H1 (cell line): ENCODE results near the gene TNS3. TPM values are rescaled to one million over a fixed set of nuclear protein-coding genes. Genes with fewer than 3 reads are reported as not detected.

ENCODE experiments used
- CTCF ChIA-PET: fragments of 300-600 bp; sonication (Branson Sonifier 250); formaldehyde crosslinking; loops from one replicate; lab custom pipeline; 2021; ENCODE audit not compliant: partially characterized antibody; lab: Charles Lee
- POLR2A ChIA-PET: fragments of 300-600 bp; sonication (Branson Sonifier 250); formaldehyde crosslinking; loops from one replicate; lab custom pipeline; 2021; ENCODE audit warnings: inconsistent platforms; ENCODE audit not compliant: partially characterized antibody; lab: Charles Lee
- DNase-seq, 2 experiments: peaks; one replicate each; pipeline versions ENCODE4 v3.0.0 to v3.0.0-alpha.2; 2010 to 2022; ENCODE audit warnings: low spot score in 2 of 2, low read depth in 1 of 2, mixed read lengths in 1 of 2
- FAIRE-seq: peaks from 2 replicates; lab custom pipeline; 2011; peaks lifted over from hg19 to GRCh38; lab: Jason Lieb, UNC
- H2AFZ ChIP-seq: 2 replicates; pipeline ENCODE4 v1.8.1; 2012; ENCODE audit warnings: low read length, inconsistent platforms
- H2AK5ac ChIP-seq: 2 replicates; pipeline ENCODE4 v1.6.1; 2013; ENCODE audit warnings: low read depth, low read length
- H2BK120ac ChIP-seq: replicated peaks from 2 replicates; pipeline ENCODE3; 2013; ENCODE audit warnings: low read depth, low read length, inconsistent platforms
- H2BK12ac ChIP-seq: 2 replicates; pipeline ENCODE4 v1.6.1; 2013; ENCODE audit warnings: low read depth, low read length
- H2BK15ac ChIP-seq: 2 replicates; pipeline ENCODE4 v1.6.1; 2013; ENCODE audit warnings: low read length
- H2BK20ac ChIP-seq: 2 replicates; pipeline ENCODE4 v1.6.1; 2013; ENCODE audit warnings: low read length
- H2BK5ac ChIP-seq: 2 replicates; pipeline ENCODE4 v1.6.1; 2013; ENCODE audit warnings: low read depth, low read length
- H3K14ac ChIP-seq: 2 replicates; pipeline ENCODE4 v1.6.1; 2013; ENCODE audit warnings: inconsistent platforms; ENCODE audit not compliant: insufficient read length
- H3K18ac ChIP-seq: 2 replicates; pipeline ENCODE4 v1.6.1; 2013; ENCODE audit warnings: low read length; ENCODE audit errors: extremely low read depth
- H3K23ac ChIP-seq: 2 replicates; pipeline ENCODE4 v1.6.1; 2013; ENCODE audit warnings: inconsistent platforms; ENCODE audit not compliant: insufficient read length
- H3K23me2 ChIP-seq: 2 replicates; pipeline ENCODE4 v1.6.1; 2013; ENCODE audit warnings: low read depth, low read length
- H3K27ac ChIP-seq: 2 replicates; pipeline ENCODE4 v1.6.1; 2011; ENCODE audit warnings: low read depth, low read length, inconsistent platforms
- H3K27me3 ChIP-seq, 4 experiments: replicated peaks in 1 of 4; 1 replicate in 1 of 4; 2 replicates in 3 of 4; pipeline versions ENCODE4 v1.6.1 to v1.8.1; 2011 to 2013; ENCODE audit warnings: low read length in 3 of 4, mild to moderate bottlenecking in 3 of 4, inconsistent platforms in 2 of 4, mixed read lengths in 2 of 4, moderate library complexity in 1 of 4; ENCODE audit not compliant: control insufficient read depth in 3 of 4, insufficient read depth in 3 of 4; ENCODE audit errors: extremely low read depth in 1 of 4
- H3K36me3 ChIP-seq, 4 experiments: 2 replicates each; pipeline versions ENCODE4 v1.6.1 to v1.8.1; 2011 to 2013; ENCODE audit warnings: mild to moderate bottlenecking in 4 of 4, low read length in 3 of 4, moderate library complexity in 2 of 4, control low read depth in 1 of 4, inconsistent platforms in 1 of 4; ENCODE audit not compliant: insufficient read depth in 4 of 4, control insufficient read depth in 2 of 4
- H3K4ac ChIP-seq: replicated peaks from 2 replicates; pipeline ENCODE3; 2013; ENCODE audit warnings: low read length, low read depth, mixed read lengths, inconsistent platforms; ENCODE audit not compliant: insufficient read length
- H3K4me1 ChIP-seq, 4 experiments: replicated peaks in 1 of 4; 1 replicate in 1 of 4; 2 replicates in 3 of 4; pipeline versions ENCODE4 v1.6.1 to v1.8.1; 2011 to 2013; ENCODE audit warnings: low read length in 3 of 4, inconsistent platforms in 2 of 4, mixed read lengths in 1 of 4; ENCODE audit not compliant: insufficient read depth in 4 of 4, control insufficient read depth in 3 of 4
- H3K4me2 ChIP-seq, 2 experiments: 2 replicates each; pipeline versions ENCODE4 v1.6.1 to v1.8.1; 2011 to 2013; ENCODE audit warnings: low read depth in 2 of 2, low read length in 2 of 2, control low read depth in 1 of 2, inconsistent platforms in 1 of 2, mild to moderate bottlenecking in 1 of 2; ENCODE audit not compliant: insufficient read depth in 1 of 2
- H3K4me3 ChIP-seq, 4 experiments: fragments of 200-600, 300-600 bp in 1 of 4; sonication (generic), shearing (Covaris generic), sonication (Bioruptor Twin) in 1 of 4; 2 replicates each; pipeline versions ENCODE4 v1.5.1 to v1.8.1; 2011 to 2016; ENCODE audit warnings: low read length in 4 of 4, low read depth in 3 of 4, control low read depth in 2 of 4, inconsistent platforms in 2 of 4, mild to moderate bottlenecking in 2 of 4, mixed read lengths in 1 of 4, moderate library complexity in 1 of 4; ENCODE audit not compliant: insufficient read depth in 2 of 4; ENCODE audit errors: extremely low read depth in 1 of 4
- H3K56ac ChIP-seq: replicated peaks from 2 replicates; pipeline ENCODE3; 2013; ENCODE audit warnings: low read depth, mild to moderate bottlenecking, mixed read lengths, low read length, inconsistent platforms; ENCODE audit not compliant: insufficient read length
- H3K79me1 ChIP-seq: 2 replicates; pipeline ENCODE4 v1.6.1; 2013; ENCODE audit warnings: low read depth, low read length, control low read depth
- H3K79me2 ChIP-seq, 2 experiments: 2 replicates each; pipeline versions ENCODE4 v1.6.1 to v1.8.1; 2012 to 2013; ENCODE audit warnings: low read length in 2 of 2, mild to moderate bottlenecking in 2 of 2, inconsistent platforms in 1 of 2; ENCODE audit not compliant: insufficient read depth in 2 of 2, control insufficient read depth in 1 of 2
- H3K9ac ChIP-seq, 4 experiments: replicated peaks in 1 of 4; 1 replicate in 1 of 4; 2 replicates in 3 of 4; pipeline versions ENCODE4 v1.6.1 to v1.8.1; 2011 to 2013; ENCODE audit warnings: low read depth in 3 of 4, low read length in 3 of 4, control low read depth in 2 of 4, mild to moderate bottlenecking in 2 of 4, moderate library complexity in 2 of 4, inconsistent platforms in 1 of 4; ENCODE audit errors: extremely low read depth in 1 of 4
- H3K9me3 ChIP-seq, 2 experiments: 2 replicates each; pipeline versions ENCODE4 v1.6.1 to v1.8.1; 2012 to 2013; ENCODE audit warnings: mild to moderate bottlenecking in 2 of 2, moderate library complexity in 2 of 2, control low read depth in 1 of 2, inconsistent platforms in 1 of 2, low read depth in 1 of 2, low read length in 1 of 2, mixed read lengths in 1 of 2; ENCODE audit not compliant: insufficient read depth in 2 of 2
- H4K20me1 ChIP-seq, 2 experiments: replicated peaks in 1 of 2; 2 replicates each; pipeline versions ENCODE3 to v1.8.1; 2011 to 2013; ENCODE audit warnings: inconsistent platforms in 2 of 2, low read length in 2 of 2, mild to moderate bottlenecking in 1 of 2; ENCODE audit not compliant: insufficient read depth in 2 of 2, control insufficient read depth in 1 of 2
- H4K5ac ChIP-seq: 2 replicates; pipeline ENCODE4 v1.6.1; 2013; ENCODE audit warnings: low read length, low read depth, mixed read lengths, inconsistent platforms; ENCODE audit not compliant: insufficient read length
- H4K8ac ChIP-seq: 2 replicates; pipeline ENCODE4 v1.8.0; 2013; ENCODE audit warnings: mild to moderate bottlenecking, moderate library complexity, low read length, inconsistent platforms; ENCODE audit not compliant: insufficient read depth; ENCODE audit errors: extremely low read depth
- H4K91ac ChIP-seq: replicated peaks from 2 replicates; pipeline ENCODE3; 2013; ENCODE audit warnings: low read length, mixed read lengths, inconsistent platforms; ENCODE audit not compliant: insufficient read length
- CHD1 ChIP-seq: IDR thresholded peaks from 2 replicates; pipeline ENCODE4 v1.6.1; 2012; ENCODE audit warnings: low read depth, low read length, improper control_type of control experiment
- CTCF ChIP-seq, 3 experiments: IDR thresholded peaks; 1 replicate in 2 of 3; 2 replicates in 1 of 3; pipeline versions ENCODE4 v1.5.1 to v1.6.1; 2011; ENCODE audit warnings: low read length in 3 of 3, mild to moderate bottlenecking in 3 of 3, inconsistent platforms in 2 of 3, low read depth in 1 of 3, moderate library complexity in 1 of 3; ENCODE audit not compliant: insufficient read depth in 1 of 3; ENCODE audit errors: control extremely low read depth in 1 of 3
- RAD21 ChIP-seq, 2 experiments: IDR thresholded peaks in 1 of 2; conservative IDR thresholded peaks in 1 of 2; 2 replicates each; pipeline ENCODE4 v1.6.1; 2011; ENCODE audit warnings: low read depth in 2 of 2, low read length in 2 of 2, improper control_type of control experiment in 1 of 2, inconsistent platforms in 1 of 2, mild to moderate bottlenecking in 1 of 2, moderate library complexity in 1 of 2
- YY1 ChIP-seq: IDR thresholded peaks from 2 replicates; pipeline ENCODE4 v1.6.1; 2011; ENCODE audit warnings: low read depth, mild to moderate bottlenecking, low read length
- WGBS, 2 experiments: shearing (Covaris generic) in 1 of 2; methylation state at CpG; one replicate each; pipeline versions ENCODE4 v1.1.6 to v1.1.7; 2013 to 2015; ENCODE audit warnings: low lambda C conversion rate in 2 of 2, mixed read lengths in 2 of 2, inconsistent platforms in 1 of 2, low coverage in 1 of 2, missing lambda C conversion rate in 1 of 2; ENCODE audit not compliant: insufficient replicate concordance in 2 of 2, insufficient coverage in 1 of 2, insufficient read length in 1 of 2; ENCODE audit errors: extremely low coverage in 1 of 2, missing lambda C conversion rate in 1 of 2; 5-methylcytosine and 5-hydroxymethylcytosine counted together
- polyA plus RNA-seq, 7 experiments: library from polyadenylated mRNA; depleted of rRNA in 3 of 7; stranded (reverse) in 5 of 7; unstranded in 2 of 7; fragments of >200 nt in 5 of 7; fragments of 200-250 nt in 2 of 7; gene quantifications; 1 replicate in 5 of 7; 2 replicates in 1 of 7; 4 replicates in 1 of 7; pipeline versions ENCODE4 v1.2.1 to v1.2.3, GENCODE V29; 2011 to 2013; ENCODE audit warnings: missing spikeins in 2 of 7, mixed read lengths in 2 of 7
- total RNA-seq: library from RNA; stranded (reverse); fragmentation: NEBNext Ultra II Directional; extraction: Animal tissue kit (Norgen Biotek cat#: 25700); gene quantifications from 2 replicates; pipeline ENCODE4 v1.2.1, GENCODE V29; 2021

Gene TNS3
- total and polyA plus RNA-seq, 2 of the 8 experiments (the other 6 are each of a cell fraction or from before 2014, with no cell fraction given) = 11.9 to 24.2 TPM

- Histone ChIP-seq H3K23me2 (no peaks in the 10 kb centered on the region), H3K23ac (no peak overlapping the region), H3K36me3 (peaks cover 0 to 7% (median 2%) of the 10 kb centered on the region in 4 experiments; a peak in 2 of 8 replicates), H2AFZ (no peak overlapping the region), H4K5ac (no peak overlapping the region), H3K79me2 (no peaks in the 10 kb centered on the region), H3K9ac (no peak overlapping the region), H3K27ac (no peak overlapping the region), H4K8ac (no peak overlapping the region), H2BK12ac (no peak overlapping the region), H3K18ac (no peak overlapping the region), H3K9me3 (no peaks in the 10 kb centered on the region), H3K79me1 (no peaks in the 10 kb centered on the region), H2AK5ac (no peak overlapping the region), H3K4me1 (no peaks in the 10 kb centered on the region), H3K4me3 (no peak overlapping the region), H3K56ac (no peak overlapping the region), H4K20me1 (no peaks in the 10 kb centered on the region), H3K14ac (no peak overlapping the region), H3K27me3 (no peaks in the 10 kb centered on the region), H2BK15ac (no peak overlapping the region), H4K91ac (no peak overlapping the region), H2BK120ac (no peak overlapping the region), H2BK20ac (no peak overlapping the region), H3K4me2 (no peak overlapping the region), H2BK5ac (no peak overlapping the region), H3K4ac (no peak overlapping the region)
- peak; percentile 58 for FAIRE-seq
- ChIA-PET CTCF (interaction anchor here (0.6 to 4.1 kb wide), 31 partner anchors 9 to 420 kb away, joined by 3 to 26 read pairs (median 5); no protein-coding TSS in a partner anchor), POLR2A (no interaction called here)
- DNase-seq = peak in 1 of 2 experiments; percentile 23
- TF ChIP-seq YY1 (no peak), CTCF (IDR thresholded peaks at IDR 0.05; ENCODE audit: control extremely low read depth in 1 of 3, insufficient read depth in 1 of 3, low read depth in 1 of 3, low read length in 3 of 3) (peak; percentile 66 to 72 (median 69)), RAD21 (IDR thresholded peaks at IDR 0.05 in 1 of 2, conservative IDR thresholded peaks at IDR 0.05 in 1 of 2; ENCODE audit: low read depth in 2 of 2, low read length in 2 of 2) (peak; percentile 80 to 81), CHD1 (no peak)
- WGBS, 2 experiments = 62% methylated on average over 5 of the region's 5 CpGs; no CpG with 5 or more reads in 1 of the 2 experiments
These were observed 146.0 kb downstream of the TNS3 start for GRCh38 chr7:47435889-47436312.
